ENCODE results near the gene MET. TPM values are rescaled to one million over a fixed set of nuclear protein-coding genes. Genes with fewer than 3 reads are reported as not detected.

Gene MET
- total RNA-seq, 4 donors from 2014 or later, result 3.8 to 25.0 (median 18.6) TPM

DNA sequence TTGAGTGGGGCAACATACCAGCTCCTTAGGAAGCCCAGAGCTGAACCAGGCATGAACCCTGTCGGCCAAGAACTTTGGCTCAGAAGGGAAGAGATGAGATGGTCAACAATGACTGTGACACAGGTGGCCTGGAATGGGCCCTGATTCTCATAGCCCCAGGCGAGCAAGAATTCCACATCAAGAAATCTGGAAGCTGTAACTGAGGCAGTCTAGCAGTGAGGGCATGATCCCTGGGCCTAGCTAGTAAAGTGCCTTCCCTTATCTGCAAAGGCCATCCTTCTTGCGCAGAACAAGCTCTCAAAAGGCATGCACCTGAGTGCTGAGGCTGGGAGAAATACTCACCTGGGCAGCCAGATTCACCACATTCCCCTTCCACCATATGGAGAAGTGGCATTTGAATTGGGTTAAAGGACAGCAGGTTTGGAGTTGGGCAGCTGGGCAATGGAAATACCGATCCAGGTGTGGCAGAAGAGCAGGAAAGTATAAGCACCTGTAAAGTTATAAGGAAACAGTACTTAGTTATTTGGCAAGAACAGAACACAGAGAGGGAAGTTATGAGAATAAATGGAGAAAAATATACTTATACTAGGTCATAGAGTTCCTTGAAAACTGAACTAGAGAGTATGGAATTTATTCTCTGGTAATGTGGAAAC lies 111.8 kb downstream of the MET start:
- no peaks in the 10 kb centered on the region for H3K36me3 ChIP-seq
- no peaks in the 10 kb centered on the region for H3K9me3 ChIP-seq
- WGBS, 2 donors, result 89 to 92% methylated on average over 4 of the region's 4 CpGs
- no peak overlapping the region for H3K4me3 ChIP-seq
- intact Hi-C loops (cut with DNase I), result no loop called here
- H3K27ac ChIP-seq, result no peak overlapping the region
- TF ChIP-seq, protein P1, sequence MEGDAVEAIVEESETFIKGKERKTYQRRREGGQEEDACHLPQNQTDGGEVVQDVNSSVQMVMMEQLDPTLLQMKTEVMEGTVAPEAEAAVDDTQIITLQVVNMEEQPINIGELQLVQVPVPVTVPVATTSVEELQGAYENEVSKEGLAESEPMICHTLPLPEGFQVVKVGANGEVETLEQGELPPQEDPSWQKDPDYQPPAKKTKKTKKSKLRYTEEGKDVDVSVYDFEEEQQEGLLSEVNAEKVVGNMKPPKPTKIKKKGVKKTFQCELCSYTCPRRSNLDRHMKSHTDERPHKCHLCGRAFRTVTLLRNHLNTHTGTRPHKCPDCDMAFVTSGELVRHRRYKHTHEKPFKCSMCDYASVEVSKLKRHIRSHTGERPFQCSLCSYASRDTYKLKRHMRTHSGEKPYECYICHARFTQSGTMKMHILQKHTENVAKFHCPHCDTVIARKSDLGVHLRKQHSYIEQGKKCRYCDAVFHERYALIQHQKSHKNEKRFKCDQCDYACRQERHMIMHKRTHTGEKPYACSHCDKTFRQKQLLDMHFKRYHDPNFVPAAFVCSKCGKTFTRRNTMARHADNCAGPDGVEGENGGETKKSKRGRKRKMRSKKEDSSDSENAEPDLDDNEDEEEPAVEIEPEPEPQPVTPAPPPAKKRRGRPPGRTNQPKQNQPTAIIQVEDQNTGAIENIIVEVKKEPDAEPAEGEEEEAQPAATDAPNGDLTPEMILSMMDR (IDR thresholded peaks at IDR 0.05), result no peak
- TF ChIP-seq POLR2A (IDR thresholded peaks at IDR 0.05), result no peak
- DNase-seq, result no peak
- peaks cover 0 to 33% (median 25%) of the 10 kb centered on the region in 3 donors for H3K4me1 ChIP-seq
- H3K27me3 ChIP-seq, result no peaks in the 10 kb centered on the region

- Histone ChIP-seq H3K4me3 (no peak overlapping the region), H3K36me3 (no peaks in the 10 kb centered on the region), H3K4me1 (peaks cover 0 to 33% (median 25%) of the 10 kb centered on the region in 3 donors), H3K27ac (no peak overlapping the region), H3K9me3 (no peaks in the 10 kb centered on the region), H3K27me3 (no peaks in the 10 kb centered on the region)
- no peak for DNase-seq
- intact Hi-C loops (cut with DNase I), result no loop called here
- 92 to 93% methylated on average over 6 of the region's 6 CpGs for WGBS, 2 donors
- TF ChIP-seq, protein P1 (IDR thresholded peaks at IDR 0.05), result no peak
- no peak for TF ChIP-seq POLR2A (IDR thresholded peaks at IDR 0.05)
Measured at GRCh38 chr7:116784647-116785046, 112.7 kb downstream of the MET start.

DNA sequence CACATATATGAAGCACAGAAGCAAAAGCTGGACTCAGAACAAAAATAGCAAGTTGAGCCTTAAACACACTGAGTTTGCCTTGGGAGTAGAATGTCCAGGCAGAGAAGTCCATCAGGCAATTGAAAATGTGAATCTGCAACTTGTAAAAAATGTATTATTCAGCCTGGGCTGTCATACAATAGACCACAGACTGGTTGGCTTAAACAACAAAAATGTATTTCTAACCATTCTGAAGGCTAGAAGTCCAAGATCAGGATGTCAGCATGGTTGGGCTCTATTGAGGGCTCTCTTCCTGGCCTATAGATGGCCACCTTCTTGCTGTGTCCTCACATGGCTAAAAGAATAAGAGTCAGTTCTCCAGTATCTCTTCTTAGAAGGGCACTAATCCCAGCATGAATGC lies 113.8 kb downstream of the MET start:
- Histone ChIP-seq H3K36me3 (no peaks in the 10 kb centered on the region), H3K9me3 (no peaks in the 10 kb centered on the region), H3K4me3 (no peak overlapping the region), H3K4me1 (peaks cover 0 to 22% (median 18%) of the 10 kb centered on the region in 3 donors), H3K27ac (no peak overlapping the region), H3K27me3 (no peaks in the 10 kb centered on the region)
- TF ChIP-seq, protein P1 (IDR thresholded peaks at IDR 0.05), result no peak
- no peak for TF ChIP-seq POLR2A (IDR thresholded peaks at IDR 0.05)
- intact Hi-C loops (cut with DNase I), result no loop called here
- DNase-seq, result no peak

- 50 to 57% methylated on average over 2 of the region's 2 CpGs for WGBS, 2 donors
- no peaks in the 10 kb centered on the region for H3K27me3 ChIP-seq
- H3K4me1 ChIP-seq, result peaks cover 0 to 11% (median 10%) of the 10 kb centered on the region in 3 donors
- TF ChIP-seq POLR2A (IDR thresholded peaks at IDR 0.05), result no peak
- TF ChIP-seq, protein P1 (IDR thresholded peaks at IDR 0.05), result peak in 2 of 6 experiments; percentile 28 to 35
- H3K9me3 ChIP-seq, result no peaks in the 10 kb centered on the region
- no peak for DNase-seq
- intact Hi-C loops (cut with DNase I), result no loop called here
- H3K36me3 ChIP-seq, result no peaks in the 10 kb centered on the region
- no peak overlapping the region for H3K4me3 ChIP-seq
- H3K27ac ChIP-seq, result no peak overlapping the region
Measured at GRCh38 chr7:116786791-116787443, 114.9 kb downstream of the MET start.

- no peak overlapping the region for H3K27ac ChIP-seq
- H3K27me3 ChIP-seq, result no peaks in the 10 kb centered on the region
- H3K4me3 ChIP-seq, result no peak overlapping the region
- WGBS, 2 donors, result 84 to 88% methylated on average over 2 of the region's 2 CpGs
- no peaks in the 10 kb centered on the region for H3K36me3 ChIP-seq
- no peak for DNase-seq
- intact Hi-C loops (cut with DNase I), result no loop called here
- H3K9me3 ChIP-seq, result no peaks in the 10 kb centered on the region
- TF ChIP-seq POLR2A (IDR thresholded peaks at IDR 0.05), result no peak
- TF ChIP-seq, protein P1 (IDR thresholded peaks at IDR 0.05), result no peak
- peaks cover 0 to 4% (median under 1%) of the 10 kb centered on the region in 3 donors for H3K4me1 ChIP-seq
Measured at GRCh38 chr7:116787881-116788280, 115.9 kb downstream of the MET start.
